Activated T-helper 1 cell treated with Interleukin-2 at 50 U/mL for 16 hours (primary cell): Measurements from ENCODE around the gene MLPH.

Experiments
- DNase-seq: peaks from one replicate; pipeline ENCODE4 v3.0.0-alpha.2; 2020; ENCODE audit warnings: low read depth

Gene MLPH, protein sequence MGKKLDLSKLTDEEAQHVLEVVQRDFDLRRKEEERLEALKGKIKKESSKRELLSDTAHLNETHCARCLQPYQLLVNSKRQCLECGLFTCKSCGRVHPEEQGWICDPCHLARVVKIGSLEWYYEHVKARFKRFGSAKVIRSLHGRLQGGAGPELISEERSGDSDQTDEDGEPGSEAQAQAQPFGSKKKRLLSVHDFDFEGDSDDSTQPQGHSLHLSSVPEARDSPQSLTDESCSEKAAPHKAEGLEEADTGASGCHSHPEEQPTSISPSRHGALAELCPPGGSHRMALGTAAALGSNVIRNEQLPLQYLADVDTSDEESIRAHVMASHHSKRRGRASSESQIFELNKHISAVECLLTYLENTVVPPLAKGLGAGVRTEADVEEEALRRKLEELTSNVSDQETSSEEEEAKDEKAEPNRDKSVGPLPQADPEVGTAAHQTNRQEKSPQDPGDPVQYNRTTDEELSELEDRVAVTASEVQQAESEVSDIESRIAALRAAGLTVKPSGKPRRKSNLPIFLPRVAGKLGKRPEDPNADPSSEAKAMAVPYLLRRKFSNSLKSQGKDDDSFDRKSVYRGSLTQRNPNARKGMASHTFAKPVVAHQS

DNA sequence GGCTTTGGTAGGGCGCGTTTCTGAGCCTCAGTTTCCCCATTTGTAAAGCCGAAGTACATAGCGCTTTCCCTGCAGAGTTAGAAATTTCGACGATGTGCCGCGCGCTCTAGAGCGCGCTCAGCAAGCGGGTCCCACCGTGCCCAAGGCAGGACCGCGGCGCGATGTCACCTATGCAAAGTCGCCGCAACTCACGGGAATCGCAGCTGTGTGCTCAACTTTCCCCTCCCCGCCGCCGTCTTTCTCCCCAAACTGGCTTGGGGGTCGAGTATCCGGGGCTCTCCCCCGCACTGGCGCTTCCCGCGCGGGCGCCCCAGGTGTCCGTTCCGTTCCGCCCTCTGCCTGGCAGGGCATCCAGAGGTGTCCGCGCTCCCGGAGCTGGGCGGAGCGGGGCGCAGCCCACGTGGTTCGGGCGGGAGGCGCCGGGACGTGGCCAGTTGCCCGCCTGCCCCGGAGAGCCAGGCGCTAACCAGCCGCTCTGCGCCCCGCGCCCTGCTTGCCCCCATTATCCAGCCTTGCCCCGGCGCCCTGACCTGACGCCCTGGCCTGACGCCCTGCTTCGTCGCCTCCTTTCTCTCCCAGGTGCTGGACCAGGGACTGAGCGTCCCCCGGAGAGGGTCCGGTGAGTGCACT, at the start of gene MLPH:
Gene MLPH (plus strand): TSS at position 433 of the 630 bp plus-strand sequence. CDS start 6,176 bp downstream, outside the sequence.
- no peak for DNase-seq

DNA sequence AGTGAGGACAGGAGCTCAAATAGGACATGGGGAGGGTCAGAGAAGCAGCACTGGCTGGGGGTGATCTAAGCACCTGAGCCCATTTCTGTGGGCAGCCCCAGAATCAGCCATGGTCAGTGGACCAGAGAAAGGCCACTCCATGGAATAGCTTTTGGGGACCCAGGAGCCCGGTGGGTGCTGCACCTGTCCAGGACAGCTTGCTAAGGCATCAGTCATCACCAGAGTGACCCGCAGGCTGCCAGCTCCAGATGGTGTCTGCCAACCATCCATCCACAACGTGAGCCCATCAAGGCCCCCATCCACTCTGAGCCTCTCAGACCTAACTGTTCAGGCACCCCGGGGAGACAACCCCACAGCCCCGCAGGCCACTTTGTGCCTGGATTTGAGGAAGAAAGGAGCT, 49.5 kb upstream of the MLPH start:
- DNase-seq, result no peak

DNA sequence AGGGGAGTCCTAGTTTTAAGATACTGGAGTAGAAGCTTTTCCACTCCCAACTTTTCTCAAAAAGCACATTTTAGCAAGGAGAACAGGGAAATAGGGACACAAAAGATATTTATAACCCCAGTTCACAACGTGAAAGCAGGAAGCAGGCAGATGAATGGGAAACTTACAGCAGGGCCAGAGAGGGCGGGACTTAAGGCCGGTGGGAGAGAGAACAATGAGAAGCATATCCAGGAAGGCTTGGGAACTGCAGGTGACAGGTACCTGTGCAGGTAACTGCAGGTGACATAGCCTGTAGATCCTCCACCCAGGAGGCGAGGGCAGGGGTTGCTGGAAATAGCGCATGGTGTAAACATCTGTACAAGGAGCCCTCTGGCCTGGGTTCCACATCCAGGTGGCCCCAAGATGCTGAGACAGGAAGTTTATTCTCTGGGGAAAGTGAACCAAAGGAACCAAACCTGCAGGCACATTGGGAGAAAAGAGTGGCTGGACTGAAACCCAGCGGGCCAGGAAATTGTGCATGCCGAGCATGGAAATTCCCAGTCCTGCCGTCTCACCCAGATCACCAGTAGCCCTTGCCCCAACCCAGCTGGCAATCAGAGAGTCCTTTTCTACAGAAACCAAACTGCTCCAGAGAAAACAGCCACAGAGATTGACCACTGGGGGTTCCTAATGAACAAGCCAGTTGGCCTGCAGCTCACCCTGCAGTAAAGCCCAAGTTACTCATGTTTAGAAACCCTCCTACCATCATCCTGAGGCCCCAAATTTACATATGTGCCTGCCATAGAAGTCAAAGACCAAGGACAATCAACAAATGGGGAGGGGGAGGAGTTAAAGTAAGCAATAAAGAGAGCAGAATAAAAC, 48.7 kb upstream of the MLPH start:
- DNase-seq, result no peak

GRCh38 chr2:237440819-237441281, 46.2 kb upstream of the MLPH start:
- DNase-seq, result no peak

DNA sequence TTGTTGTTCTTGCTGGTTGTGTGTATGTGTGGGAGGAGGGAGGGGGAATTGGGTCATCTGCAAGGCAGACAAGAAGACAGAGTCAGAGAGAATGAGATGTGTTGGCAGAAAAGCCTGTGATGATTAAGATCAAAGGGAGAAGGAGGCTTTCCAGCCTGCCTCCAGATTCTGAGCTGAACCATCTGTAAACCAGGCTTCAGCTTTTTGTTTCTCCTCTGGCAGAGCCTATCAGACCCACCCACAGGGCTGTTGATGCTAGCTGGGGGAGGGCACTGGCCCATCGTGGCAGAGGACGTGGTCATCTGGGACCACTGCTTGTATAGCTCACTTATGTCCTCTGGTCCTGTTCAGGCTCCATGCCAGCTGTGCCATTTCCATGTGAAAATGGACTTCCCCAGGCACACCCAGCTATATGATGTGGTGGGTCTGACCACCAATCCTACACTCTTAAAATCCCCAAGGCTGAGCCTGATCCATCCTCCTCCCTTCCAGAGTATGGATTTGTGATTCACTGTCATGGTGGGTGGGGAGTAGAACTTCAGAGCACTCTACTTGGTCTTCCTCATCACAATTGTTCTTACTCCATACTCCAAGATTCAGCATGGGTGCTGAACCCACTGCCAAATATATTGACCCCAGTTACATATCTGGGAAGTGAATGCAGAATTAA, 45.3 kb upstream of the MLPH start:
- DNase-seq, result no peak

GRCh38 chr2:237444071-237444470, 43.0 kb upstream of the MLPH start:
- no peak for DNase-seq

DNA sequence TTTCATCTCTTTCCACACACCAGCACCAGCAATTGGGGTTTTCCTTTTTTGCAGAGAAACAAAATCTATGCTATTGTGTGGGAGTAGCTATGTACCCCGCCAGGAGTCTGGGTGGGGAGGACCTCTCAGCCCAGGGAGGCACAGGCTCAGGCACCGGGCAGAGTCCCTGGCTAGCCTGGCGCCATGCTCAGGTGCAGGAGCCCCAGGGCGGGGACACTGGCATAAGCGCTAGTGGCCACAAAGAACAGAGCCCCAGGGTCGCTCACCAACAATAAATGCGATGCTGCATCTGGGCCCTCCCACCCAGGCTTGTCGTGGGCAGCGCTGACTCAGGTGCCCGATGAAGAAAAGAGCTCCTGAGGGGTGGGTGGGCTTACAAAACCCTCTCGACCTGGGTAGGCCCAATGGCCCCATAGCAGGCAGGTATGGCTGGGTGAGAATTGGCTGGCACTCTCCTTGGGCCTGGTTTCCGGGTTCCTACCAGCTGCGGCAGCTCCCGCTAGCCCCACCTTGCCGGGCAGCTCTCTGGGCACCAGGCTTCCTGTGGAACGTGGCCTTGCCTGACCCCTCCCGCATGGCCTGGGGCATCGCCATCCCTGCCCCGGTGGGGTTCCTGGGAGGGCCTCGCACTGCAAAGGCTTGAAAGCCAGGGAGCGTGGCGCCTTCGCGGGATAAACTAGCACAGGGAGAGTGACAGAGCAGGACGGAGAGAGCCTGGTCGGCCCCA, 41.3 kb upstream of the MLPH start:
- DNase-seq, result no peak

- no peak for DNase-seq
These were observed 40.7 kb upstream of the MLPH start for GRCh38 chr2:237446338-237446665.

GRCh38 chr2:237447496-237447895, 39.6 kb upstream of the MLPH start:
- no peak for DNase-seq

GRCh38 chr2:237448171-237448570, 38.9 kb upstream of the MLPH start:
- no peak for DNase-seq

DNA sequence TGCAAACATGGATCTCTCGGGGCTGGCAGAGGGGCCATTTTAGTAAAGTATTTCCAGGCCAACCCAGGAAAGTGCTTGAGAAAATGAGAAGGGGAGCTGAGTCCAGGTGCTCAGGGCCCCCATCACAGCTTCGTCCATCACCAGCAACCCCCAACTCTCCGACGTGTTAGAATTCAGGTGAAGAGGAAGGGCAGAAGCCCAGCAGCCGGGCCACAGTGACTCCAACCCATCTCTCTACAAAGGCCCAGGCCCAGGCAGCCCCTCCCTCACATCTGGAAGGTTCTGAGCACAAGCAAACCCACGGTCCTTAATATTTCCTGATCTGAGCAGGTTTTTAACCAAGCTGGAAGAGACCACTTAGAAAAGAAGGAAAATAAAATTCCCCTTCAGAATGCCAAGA, 38.4 kb upstream of the MLPH start:
- no peak for DNase-seq

- no peak for DNase-seq
These were observed 37.7 kb upstream of the MLPH start for GRCh38 chr2:237449193-237449881.

DNA sequence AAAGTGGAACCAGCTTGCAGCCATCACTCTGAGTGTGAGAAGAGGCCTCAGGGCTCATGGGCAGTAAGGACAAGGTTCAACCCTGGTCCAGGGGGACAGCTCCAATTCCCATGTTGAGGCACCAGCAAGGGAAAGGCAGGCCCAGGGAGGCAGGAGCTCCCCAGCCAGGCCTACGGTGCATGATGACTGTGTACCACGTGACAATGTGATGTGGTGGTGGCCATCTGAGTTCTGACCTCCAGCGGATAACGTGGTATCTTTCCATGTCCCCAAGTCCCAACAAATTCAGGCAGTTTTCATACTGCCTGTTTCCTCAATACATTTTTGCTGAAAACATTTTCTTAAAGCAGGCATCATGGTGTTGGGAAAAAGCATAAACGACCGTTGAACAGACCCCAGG, 36.9 kb upstream of the MLPH start:
- DNase-seq, result no peak

DNA sequence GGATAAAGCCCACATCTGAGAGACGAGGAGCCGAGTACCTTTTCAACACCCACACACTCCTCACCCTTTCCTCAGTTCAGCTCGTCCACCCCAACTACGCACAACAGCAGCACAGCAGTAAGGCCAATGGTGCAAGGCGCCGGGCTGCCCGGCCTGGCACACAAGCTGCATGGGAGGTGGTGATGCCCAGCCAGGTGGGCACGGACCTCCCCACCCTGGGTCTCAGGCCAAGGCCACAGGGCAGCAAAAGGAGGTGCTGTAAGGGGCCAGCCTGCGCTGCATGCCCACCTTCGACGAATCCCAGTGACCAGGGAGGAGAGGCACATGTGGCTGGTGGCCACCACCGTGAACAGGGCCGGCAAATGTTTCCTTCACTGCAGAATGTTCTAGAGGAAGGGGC, 36.5 kb upstream of the MLPH start:
- DNase-seq, result no peak

- DNase-seq, result no peak
These were observed 35.2 kb upstream of the MLPH start for GRCh38 chr2:237451643-237452469.

DNA sequence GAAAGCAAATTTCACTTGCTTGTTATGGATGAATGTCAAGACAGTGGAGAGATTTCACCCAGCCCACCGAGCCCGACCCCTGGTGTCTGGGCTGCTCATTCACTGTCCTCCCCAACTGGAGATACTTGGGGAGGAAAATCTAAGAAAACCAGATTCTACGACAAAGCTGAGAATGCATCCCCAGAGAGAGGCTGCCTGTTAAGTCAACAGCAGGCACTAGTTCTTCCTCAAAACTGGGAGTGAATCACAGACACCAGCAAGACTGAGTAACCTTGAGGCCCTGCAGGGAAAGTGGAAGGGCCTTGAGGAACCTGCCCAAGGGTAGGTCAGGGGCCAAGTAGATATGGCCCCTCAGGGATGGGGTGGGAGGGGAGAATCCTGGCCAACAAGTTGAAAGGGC, 34.2 kb upstream of the MLPH start:
- DNase-seq, result no peak

DNA sequence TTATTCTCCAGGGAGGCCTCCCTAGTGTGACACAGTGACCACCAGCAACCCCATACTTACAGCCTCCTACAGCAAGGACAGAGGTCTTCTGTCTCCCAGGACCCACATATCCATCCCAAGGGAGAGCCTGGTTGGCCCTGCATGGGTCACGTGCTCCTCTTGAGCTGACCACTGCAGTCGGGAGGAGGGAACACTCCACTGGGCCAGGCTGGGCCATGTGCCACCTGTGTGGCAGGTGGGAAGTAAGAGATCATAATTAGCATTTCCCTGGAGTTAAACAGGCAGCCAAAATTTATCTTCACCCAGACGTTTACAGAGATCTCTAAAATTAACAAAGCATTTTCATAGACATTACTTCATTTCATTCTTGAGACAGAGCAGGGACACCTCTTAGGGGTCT, 33.4 kb upstream of the MLPH start:
- DNase-seq, result no peak

DNA sequence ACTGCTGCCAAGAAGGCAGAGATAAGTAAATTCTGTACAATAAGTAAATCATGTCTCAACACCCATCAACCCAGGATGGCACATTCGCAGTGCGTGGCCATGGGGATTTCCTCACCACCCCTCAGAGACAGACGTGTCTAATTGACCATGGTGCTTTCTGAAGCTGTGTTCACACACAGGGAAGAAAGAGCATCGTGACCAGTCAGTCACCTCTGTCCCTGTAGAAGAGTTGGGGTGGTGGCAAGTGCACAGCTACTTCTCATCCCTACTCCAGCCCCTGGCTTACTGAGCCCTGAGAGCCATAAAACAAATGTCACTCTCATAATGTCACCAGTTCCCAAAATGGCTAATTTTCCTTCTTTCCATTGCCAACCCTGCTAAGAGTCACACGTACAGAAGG, 31.3 kb upstream of the MLPH start:
- DNase-seq, result no peak

DNA sequence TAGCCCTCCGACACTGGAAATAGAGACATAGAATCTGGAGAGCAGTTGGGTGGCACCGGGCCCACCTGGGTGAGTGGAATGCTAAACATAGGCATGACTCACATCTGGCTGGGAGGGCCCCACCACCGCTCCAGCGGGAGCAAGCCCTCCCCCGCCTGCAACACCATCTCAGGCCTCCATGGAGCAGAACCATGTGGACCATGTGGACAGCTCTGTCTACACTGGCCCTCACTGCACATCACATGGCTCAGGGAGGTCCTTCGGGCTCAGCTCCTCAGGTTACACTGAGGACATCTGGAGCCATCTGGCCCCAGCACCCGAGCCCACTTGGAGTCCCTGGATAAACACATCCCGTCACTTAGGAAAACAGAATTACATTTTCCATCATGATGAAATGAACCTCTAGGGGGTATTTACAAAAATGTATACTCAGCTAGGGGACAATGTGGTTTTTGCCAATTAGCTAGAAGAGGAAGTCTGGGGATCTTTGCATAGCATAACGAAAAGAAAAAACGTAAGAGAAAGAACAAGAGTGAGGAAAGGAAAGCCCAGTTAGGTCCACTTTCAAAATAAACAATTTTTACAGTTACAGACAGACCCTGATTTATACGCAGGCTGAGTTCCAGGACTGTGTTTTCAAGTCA, 30.7 kb upstream of the MLPH start:
- DNase-seq, result no peak
